Activated T-helper 1 cell treated with anti-CD3 and anti-CD28 coated beads, Interleukin-12 subunit alpha, Interleukin-12 subunit beta, Interleukin-2, Interleukin-4 antibody, amounts not matched to agents 30 ng/mL and 10 ng/mL and 1 ng/mL, durations not matched to agents 14 hours and 24 hours and 36 hours (primary cell): Measurements from ENCODE around the gene NOL9. TPM values are rescaled to one million over a fixed set of nuclear protein-coding genes. Genes with fewer than 3 reads are reported as not detected.

ENCODE experiments used
- DNase-seq: peaks from one replicate; pipeline ENCODE4 v3.0.0; 2021; ENCODE audit warnings: low spot score
- H3K27ac Mint-ChIP-seq: one replicate; pipeline ENCODE4 v1.8.0; 2021; ENCODE audit warnings: mild to moderate bottlenecking, mixed read lengths
- H3K27me3 Mint-ChIP-seq: one replicate; pipeline ENCODE4 v1.8.0; 2022; ENCODE audit warnings: mild to moderate bottlenecking, moderate library complexity, mixed read lengths; ENCODE audit not compliant: insufficient read depth
- H3K36me3 Mint-ChIP-seq: one replicate; pipeline ENCODE4 v1.8.0; 2021; ENCODE audit warnings: low read depth, mixed read lengths
- H3K4me1 Mint-ChIP-seq: one replicate; pipeline ENCODE4 v1.8.0; 2021; ENCODE audit warnings: low read depth, mixed read lengths
- H3K4me3 Mint-ChIP-seq: one replicate; pipeline ENCODE4 v1.8.0; 2021; ENCODE audit warnings: mild to moderate bottlenecking, moderate library complexity, mixed read lengths
- H3K9me3 Mint-ChIP-seq: one replicate; pipeline ENCODE4 v1.8.0; 2021; ENCODE audit warnings: mixed read lengths
- intact Hi-C: fragments of 100-400 bp; cut with micrococcal nuclease; formaldehyde crosslinking; loops from one replicate; pipeline ENCODE4 v1.15.1; 2024
- total RNA-seq: library from RNA; stranded (reverse); gene quantifications from 2 replicates; pipeline ENCODE4 v1.2.3, GENCODE V29; 2022

The NOL9 gene
- total RNA-seq, 1 donor from 2014 or later = 50.4 TPM

GRCh38 chr1:6491081-6491449 lies 63.2 kb downstream of the NOL9 start:
- DNase-seq = no peak
- Mint-ChIP-seq H3K4me3 (peak overlapping the region; percentile 85), H3K27me3 (peaks cover 20% of the 10 kb centered on the region), H3K4me1 (peaks cover 16% of the 10 kb centered on the region), H3K9me3 (no peaks in the 10 kb centered on the region), H3K27ac (peak overlapping the region; percentile 68), H3K36me3 (peaks cover 2% of the 10 kb centered on the region)
- intact Hi-C loops = loop anchor here (5.0 kb wide), 1 partner anchor 136 kb away; no protein-coding TSS in a partner anchor

- Mint-ChIP-seq H3K9me3 (no peaks in the 10 kb centered on the region), H3K27me3 (peaks cover 25% of the 10 kb centered on the region), H3K36me3 (peaks cover 2% of the 10 kb centered on the region), H3K4me3 (peak overlapping the region; percentile 85), H3K4me1 (peaks cover 16% of the 10 kb centered on the region), H3K27ac (peak overlapping the region; percentile 48)
- peak; percentile 54 for DNase-seq
- intact Hi-C loops = loop anchor here (5.0 kb wide), 1 partner anchor 137 kb away; no protein-coding TSS in a partner anchor
Measured at GRCh38 chr1:6490181-6491080, 63.9 kb downstream of the NOL9 start.

GRCh38 chr1:6489799-6490180 lies 64.5 kb downstream of the NOL9 start:
- peak overlapping the region; percentile 48 for H3K27ac Mint-ChIP-seq

GRCh38 chr1:6489383-6489765 lies 64.9 kb downstream of the NOL9 start:
- Mint-ChIP-seq H3K4me3 (peak overlapping the region; percentile 85), H3K36me3 (peaks cover 2% of the 10 kb centered on the region), H3K27me3 (peaks cover 29% of the 10 kb centered on the region), H3K27ac (no peak overlapping the region), H3K4me1 (peaks cover 16% of the 10 kb centered on the region), H3K9me3 (no peaks in the 10 kb centered on the region)
- no peak for DNase-seq
- intact Hi-C loops = no loop called here

More at GRCh38 chr1:6489799-6490180, 64.5 kb downstream of the NOL9 start:
- DNase-seq = peak; percentile 79
- H3K36me3 Mint-ChIP-seq = peaks cover 2% of the 10 kb centered on the region
- H3K9me3 Mint-ChIP-seq = no peaks in the 10 kb centered on the region
- H3K27me3 Mint-ChIP-seq = peaks cover 25% of the 10 kb centered on the region
- H3K4me3 Mint-ChIP-seq = peak overlapping the region; percentile 85
- peaks cover 16% of the 10 kb centered on the region for H3K4me1 Mint-ChIP-seq
- intact Hi-C loops = loop anchor here (5.0 kb wide), 1 partner anchor 138 kb away; no protein-coding TSS in a partner anchor

GRCh38 chr1:6488602-6489382 lies 65.5 kb downstream of the NOL9 start:
- H3K4me1 Mint-ChIP-seq = peaks cover 16% of the 10 kb centered on the region
- intact Hi-C loops = no loop called here
- no peak overlapping the region for H3K4me3 Mint-ChIP-seq
- H3K36me3 Mint-ChIP-seq = peaks cover 2% of the 10 kb centered on the region
- DNase-seq = no peak
- H3K9me3 Mint-ChIP-seq = no peaks in the 10 kb centered on the region
- no peak overlapping the region for H3K27ac Mint-ChIP-seq
- peaks cover 33% of the 10 kb centered on the region for H3K27me3 Mint-ChIP-seq

GRCh38 chr1:6487804-6488484 lies 66.4 kb downstream of the NOL9 start:
- Mint-ChIP-seq H3K27me3 (peaks cover 34% of the 10 kb centered on the region), H3K9me3 (no peaks in the 10 kb centered on the region), H3K4me1 (peaks cover 16% of the 10 kb centered on the region), H3K4me3 (no peak overlapping the region), H3K36me3 (peaks cover 2% of the 10 kb centered on the region), H3K27ac (no peak overlapping the region)
- DNase-seq = no peak
- intact Hi-C loops = loop anchor here (2.0 kb wide), 1 partner anchor 23 kb away; no protein-coding TSS in a partner anchor

GRCh38 chr1:6486433-6487011 lies 67.8 kb downstream of the NOL9 start:
- intact Hi-C loops = loop anchor here (1.0 to 2.0 kb wide), 3 partner anchors 22 to 160 kb away; no protein-coding TSS in a partner anchor

GRCh38 chr1:6485168-6486101 lies 68.9 kb downstream of the NOL9 start:
- no peaks in the 10 kb centered on the region for H3K9me3 Mint-ChIP-seq

More at GRCh38 chr1:6486433-6487011, 67.8 kb downstream of the NOL9 start:
- Mint-ChIP-seq H3K27ac (no peak overlapping the region), H3K27me3 (peaks cover 44% of the 10 kb centered on the region), H3K9me3 (no peaks in the 10 kb centered on the region), H3K4me3 (no peak overlapping the region), H3K4me1 (peaks cover 12% of the 10 kb centered on the region), H3K36me3 (peaks cover under 1% of the 10 kb centered on the region)
- peak; percentile 75 for DNase-seq

GRCh38 chr1:6484826-6485167 lies 69.5 kb downstream of the NOL9 start:
- no peaks in the 10 kb centered on the region for H3K9me3 Mint-ChIP-seq
- intact Hi-C loops = no loop called here
- H3K4me1 Mint-ChIP-seq = peaks cover 8% of the 10 kb centered on the region
- no peaks in the 10 kb centered on the region for H3K36me3 Mint-ChIP-seq
- no peak overlapping the region for H3K4me3 Mint-ChIP-seq
- H3K27ac Mint-ChIP-seq = no peak overlapping the region
- DNase-seq = no peak
- peaks cover 45% of the 10 kb centered on the region for H3K27me3 Mint-ChIP-seq

More at GRCh38 chr1:6485168-6486101, 68.9 kb downstream of the NOL9 start:
- H3K27ac Mint-ChIP-seq = no peak overlapping the region
- no peak for DNase-seq
- peaks cover 8% of the 10 kb centered on the region for H3K4me1 Mint-ChIP-seq
- intact Hi-C loops = loop anchor here (1.0 to 2.0 kb wide), 3 partner anchors 21 to 161 kb away; no protein-coding TSS in a partner anchor
- H3K27me3 Mint-ChIP-seq = peaks cover 45% of the 10 kb centered on the region
- no peaks in the 10 kb centered on the region for H3K36me3 Mint-ChIP-seq
- no peak overlapping the region for H3K4me3 Mint-ChIP-seq

- no peaks in the 10 kb centered on the region for H3K9me3 Mint-ChIP-seq
- H3K4me1 Mint-ChIP-seq = peaks cover 8% of the 10 kb centered on the region
- intact Hi-C loops = no loop called here
- no peaks in the 10 kb centered on the region for H3K36me3 Mint-ChIP-seq
- DNase-seq = no peak
- no peak overlapping the region for H3K27ac Mint-ChIP-seq
- no peak overlapping the region for H3K4me3 Mint-ChIP-seq
- H3K27me3 Mint-ChIP-seq = peaks cover 45% of the 10 kb centered on the region
Measured at GRCh38 chr1:6483761-6484117, 70.6 kb downstream of the NOL9 start.

GRCh38 chr1:6483017-6483760 lies 71.1 kb downstream of the NOL9 start:
- intact Hi-C loops = no loop called here
- H3K9me3 Mint-ChIP-seq = no peaks in the 10 kb centered on the region
- H3K4me1 Mint-ChIP-seq = peaks cover 8% of the 10 kb centered on the region
- DNase-seq = no peak
- H3K27ac Mint-ChIP-seq = no peak overlapping the region
- no peaks in the 10 kb centered on the region for H3K36me3 Mint-ChIP-seq
- H3K27me3 Mint-ChIP-seq = peaks cover 45% of the 10 kb centered on the region
- H3K4me3 Mint-ChIP-seq = no peak overlapping the region
